D721Med (cell line): ENCODE results near the gene SH2D4B.

Experiments
- DNase-seq: peaks from one replicate; pipeline ENCODE4 v3.0.0; 2011; ENCODE audit warnings: low spot score; ENCODE audit not compliant: insufficient read length
- FAIRE-seq: peaks from 2 replicates; lab custom pipeline; 2011; peaks lifted over from hg19 to GRCh38; lab: Jason Lieb, UNC
- CTCF ChIP-seq: IDR thresholded peaks from 2 replicates; pipeline ENCODE4 v1.5.1; 2012; ENCODE audit warnings: mild to moderate bottlenecking, control low read depth; ENCODE audit not compliant: insufficient read depth; ENCODE audit errors: missing control alignments

The SH2D4B gene

GRCh38 chr10:80671847-80672246 is 134.1 kb downstream of the SH2D4B start:
- TF ChIP-seq CTCF, result no peak
- DNase-seq (no peak), FAIRE-seq (no peak)

GRCh38 chr10:80672613-80673012 is 134.9 kb downstream of the SH2D4B start:
- no peak for FAIRE-seq
- TF ChIP-seq CTCF, result no peak
- no peak for DNase-seq

- FAIRE-seq (no peak), DNase-seq (no peak)
- TF ChIP-seq CTCF, result no peak
Measured at GRCh38 chr10:80674809-80675208, 137.1 kb downstream of the SH2D4B start.

- FAIRE-seq, result no peak
- no peak for DNase-seq
- TF ChIP-seq CTCF, result no peak
Measured at GRCh38 chr10:80681142-80681541, 143.4 kb downstream of the SH2D4B start.

GRCh38 chr10:80684259-80684658 is 146.6 kb downstream of the SH2D4B start:
- FAIRE-seq (no peak), DNase-seq (no peak)
- TF ChIP-seq CTCF, result no peak

- TF ChIP-seq CTCF, result no peak
- DNase-seq, result no peak
- FAIRE-seq, result no peak
Measured at GRCh38 chr10:80685355-80685754, 147.7 kb downstream of the SH2D4B start.

- DNase-seq (no peak), FAIRE-seq (no peak)
- peak; percentile 3 for TF ChIP-seq CTCF
Measured at GRCh38 chr10:80686734-80687475, 149.2 kb downstream of the SH2D4B start.
